MCF 10A (cell line): ENCODE data around the gene NTF4. TPM values are rescaled to one million over a fixed set of nuclear protein-coding genes. Genes with fewer than 3 reads are reported as not detected.
"Not testable (repeated sequence)": the region's sequence is repeated elsewhere in the genome, so short reads cannot be mapped to it uniquely, and the experiment has no call there.

Source experiments
- BruUV-seq: library from RNA; stranded (reverse); fragments of 400-500 nt; replicated peaks from 2 replicates; lab custom pipeline; 2021; lab: Mats Ljungman, UMichigan
- CTCF ChIA-PET: fragments of 300-600 bp; sonication (Branson Sonifier 250); formaldehyde crosslinking; extraction: SDS; loops from one replicate; lab custom pipeline; 2021; ENCODE audit warnings: antibody characterized with exemption, inconsistent platforms; lab: Yijun Ruan, JAX
- POLR2A ChIA-PET: fragments of 300-600, 350-650 bp; sonication (Branson Sonifier 250); formaldehyde crosslinking; extraction: SDS; loops from one replicate; lab custom pipeline; 2020; ENCODE audit warnings: antibody characterized with exemption, inconsistent platforms; lab: Yijun Ruan, JAX
- DNase-seq: peaks from one replicate; pipeline ENCODE4 v3.0.0-alpha.2; 2018; ENCODE audit not compliant: unreplicated experiment
- H3K27ac Mint-ChIP-seq: one replicate; pipeline ENCODE4 v1.8.0; 2022; ENCODE audit warnings: mild to moderate bottlenecking, low read depth, mixed read lengths; ENCODE audit not compliant: unreplicated experiment
- H3K27me3 Mint-ChIP-seq: one replicate; pipeline ENCODE4 v1.8.0; 2022; ENCODE audit warnings: mixed read lengths; ENCODE audit not compliant: insufficient read depth, unreplicated experiment
- H3K36me3 Mint-ChIP-seq: one replicate; pipeline ENCODE4 v1.8.0; 2022; ENCODE audit warnings: mild to moderate bottlenecking, moderate library complexity, mixed read lengths; ENCODE audit not compliant: insufficient read depth, unreplicated experiment
- H3K4me1 Mint-ChIP-seq: one replicate; pipeline ENCODE4 v1.8.0; 2022; ENCODE audit warnings: mixed read lengths; ENCODE audit not compliant: insufficient read depth, unreplicated experiment
- H3K4me3 Mint-ChIP-seq: one replicate; pipeline ENCODE4 v1.8.0; 2022; ENCODE audit warnings: mild to moderate bottlenecking, moderate library complexity, mixed read lengths; ENCODE audit not compliant: unreplicated experiment
- H3K9me3 Mint-ChIP-seq: one replicate; pipeline ENCODE4 v1.8.0; 2022; ENCODE audit warnings: mixed read lengths; ENCODE audit not compliant: unreplicated experiment
- intact Hi-C: fragments of 100-400 bp; cut with micrococcal nuclease; formaldehyde crosslinking; loops from 2 replicates; pipeline ENCODE4 v1.14.1; 2022
- total RNA-seq: library from RNA; stranded (reverse); gene quantifications from 2 replicates; pipeline ENCODE4 v1.2.3, GENCODE V29; 2022
- TF ChIP-seq, protein P1 (sequence below): fragments of 200-600 bp; IDR thresholded peaks from one replicate; pipeline ENCODE4 v1.8.0; 2022; ENCODE audit warnings: antibody characterized with exemption, mild to moderate bottlenecking; ENCODE audit not compliant: unreplicated experiment

Gene NTF4
- total RNA-seq, 1 experiment from 2014 or later, result 7.8 TPM

DNA sequence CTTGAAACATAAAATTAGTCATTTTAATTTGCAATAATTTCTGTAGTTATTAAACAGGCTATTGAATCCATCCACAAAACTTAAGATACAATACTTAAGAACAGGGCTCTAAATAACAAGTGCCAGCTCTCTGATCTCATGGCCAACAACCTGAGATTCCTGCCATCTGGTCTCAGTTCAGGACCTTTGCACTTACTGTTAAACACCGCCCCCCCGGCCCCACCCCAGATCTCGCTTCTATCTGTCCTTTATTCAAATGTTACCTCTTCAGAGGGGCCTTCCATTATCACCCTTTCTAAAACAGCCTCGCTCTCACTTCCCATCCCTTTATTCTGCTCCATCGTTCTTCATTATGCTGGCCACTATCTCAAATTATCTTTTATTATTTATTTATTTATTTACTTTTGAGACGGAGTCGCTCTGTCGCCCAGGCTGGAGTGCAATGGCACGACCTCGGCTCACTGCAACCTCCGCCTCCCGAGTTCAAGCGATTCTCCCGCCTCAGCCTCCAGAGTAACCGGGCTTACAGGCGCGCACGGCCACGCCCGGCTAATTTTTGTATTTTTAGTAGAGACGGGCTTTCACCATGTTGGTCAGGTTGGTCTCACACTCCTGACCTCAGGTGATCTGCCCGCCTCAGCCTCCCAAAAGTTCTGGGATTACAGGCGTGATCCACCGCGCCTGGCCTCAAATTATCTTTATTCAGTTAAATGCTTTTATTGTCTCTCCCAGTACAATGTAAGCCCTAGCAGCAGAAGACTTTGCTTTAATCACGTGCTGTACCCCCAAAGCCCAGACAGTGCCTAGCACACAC lies 19.8 kb upstream of the NTF4 start:
- no peak for DNase-seq
- TF ChIP-seq, protein P1, sequence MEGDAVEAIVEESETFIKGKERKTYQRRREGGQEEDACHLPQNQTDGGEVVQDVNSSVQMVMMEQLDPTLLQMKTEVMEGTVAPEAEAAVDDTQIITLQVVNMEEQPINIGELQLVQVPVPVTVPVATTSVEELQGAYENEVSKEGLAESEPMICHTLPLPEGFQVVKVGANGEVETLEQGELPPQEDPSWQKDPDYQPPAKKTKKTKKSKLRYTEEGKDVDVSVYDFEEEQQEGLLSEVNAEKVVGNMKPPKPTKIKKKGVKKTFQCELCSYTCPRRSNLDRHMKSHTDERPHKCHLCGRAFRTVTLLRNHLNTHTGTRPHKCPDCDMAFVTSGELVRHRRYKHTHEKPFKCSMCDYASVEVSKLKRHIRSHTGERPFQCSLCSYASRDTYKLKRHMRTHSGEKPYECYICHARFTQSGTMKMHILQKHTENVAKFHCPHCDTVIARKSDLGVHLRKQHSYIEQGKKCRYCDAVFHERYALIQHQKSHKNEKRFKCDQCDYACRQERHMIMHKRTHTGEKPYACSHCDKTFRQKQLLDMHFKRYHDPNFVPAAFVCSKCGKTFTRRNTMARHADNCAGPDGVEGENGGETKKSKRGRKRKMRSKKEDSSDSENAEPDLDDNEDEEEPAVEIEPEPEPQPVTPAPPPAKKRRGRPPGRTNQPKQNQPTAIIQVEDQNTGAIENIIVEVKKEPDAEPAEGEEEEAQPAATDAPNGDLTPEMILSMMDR, result no peak
- Mint-ChIP-seq H3K4me1 (peaks cover 17% of the 10 kb centered on the region), H3K27me3 (no peaks in the 10 kb centered on the region), H3K27ac (peak overlapping the region; percentile 95), H3K9me3 (no peaks in the 10 kb centered on the region), H3K36me3 (peaks cover 24% of the 10 kb centered on the region), H3K4me3 (peak overlapping the region; percentile 97)
- CTCF ChIA-PET, result interaction anchor here (1.4 to 2.0 kb wide), 2 partner anchors 10 to 13 kb away, joined by 4 to 8 read pairs; no protein-coding TSS in a partner anchor
- intact Hi-C loops, result no loop called here
- BruUV-seq, result no TSS peak
- POLR2A ChIA-PET, result interaction anchor here (0.7 to 1.0 kb wide), 3 partner anchors 11 to 465 kb away, joined by 3 to 4 read pairs (median 3); partner anchors contain the start of gene SPHK2

DNA sequence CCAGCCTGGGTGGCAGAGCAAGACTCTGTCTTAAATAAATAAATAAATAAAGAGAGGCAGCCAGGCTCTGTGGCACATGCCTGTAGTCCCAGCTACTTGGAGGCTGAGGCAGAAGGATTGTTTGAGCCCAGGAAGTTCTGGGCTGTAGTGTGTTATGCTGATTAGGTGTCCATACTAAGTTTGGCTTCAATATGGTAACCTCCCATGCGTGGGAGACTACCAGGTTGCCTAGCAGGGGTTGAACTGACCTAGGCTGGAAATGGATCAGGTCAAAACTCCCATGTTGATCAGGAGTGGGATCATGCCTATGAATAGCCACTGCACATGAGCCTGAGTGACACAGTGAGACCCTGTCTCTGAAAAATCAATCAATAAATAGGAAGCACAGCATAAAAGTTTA lies 16.7 kb upstream of the NTF4 start:
- intact Hi-C loops, result no loop called here
- DNase-seq, result no peak
- BruUV-seq, result no TSS peak
- no peak overlapping the region for H3K4me3 Mint-ChIP-seq
- no peaks in the 10 kb centered on the region for H3K9me3 Mint-ChIP-seq
- H3K36me3 Mint-ChIP-seq, result peaks cover 7% of the 10 kb centered on the region
- CTCF ChIA-PET, result interaction anchor here (0.6 to 1.1 kb wide), 3 partner anchors 17 to 145 kb away, joined by 3 to 5 read pairs (median 3); no protein-coding TSS in a partner anchor
- no peak overlapping the region for H3K27ac Mint-ChIP-seq
- H3K4me1 Mint-ChIP-seq, result peaks cover 10% of the 10 kb centered on the region
- POLR2A ChIA-PET, result interaction anchor here (1.4 kb wide), 1 partner anchor 10 kb away, joined by 3 read pairs; no protein-coding TSS in a partner anchor
- no peaks in the 10 kb centered on the region for H3K27me3 Mint-ChIP-seq
- TF ChIP-seq, protein P1, result no peak

DNA sequence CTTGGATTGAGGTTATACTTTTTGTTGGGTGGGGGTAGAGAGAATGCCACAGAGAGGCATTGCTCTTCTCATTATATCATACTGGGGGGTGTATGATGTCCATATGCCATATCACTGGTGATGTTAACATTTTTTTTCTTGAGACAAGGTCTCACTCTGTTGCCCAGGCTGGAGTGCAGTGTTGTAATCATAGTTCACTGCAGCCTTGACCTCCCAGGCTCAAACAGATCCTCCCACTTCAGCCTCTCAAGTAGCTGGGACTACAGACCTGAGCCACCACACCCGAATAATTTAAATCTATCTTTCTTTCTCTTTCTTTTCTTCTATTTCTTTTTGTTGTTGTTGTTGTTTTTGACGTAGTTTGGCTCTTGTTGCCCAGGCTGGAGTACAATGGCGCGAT lies 15.8 kb upstream of the NTF4 start:
- Mint-ChIP-seq H3K27ac (no peak overlapping the region), H3K4me1 (peaks cover 14% of the 10 kb centered on the region), H3K9me3 (no peaks in the 10 kb centered on the region), H3K36me3 (peaks cover 4% of the 10 kb centered on the region), H3K4me3 (no peak overlapping the region), H3K27me3 (no peaks in the 10 kb centered on the region)
- ChIA-PET POLR2A (no interaction called here), CTCF (interaction anchor here (0.6 to 1.1 kb wide), 3 partner anchors 18 to 146 kb away, joined by 3 to 5 read pairs (median 3); no protein-coding TSS in a partner anchor)
- no peak for DNase-seq
- intact Hi-C loops, result no loop called here
- TF ChIP-seq, protein P1, result no peak
- BruUV-seq, result no TSS peak

DNA sequence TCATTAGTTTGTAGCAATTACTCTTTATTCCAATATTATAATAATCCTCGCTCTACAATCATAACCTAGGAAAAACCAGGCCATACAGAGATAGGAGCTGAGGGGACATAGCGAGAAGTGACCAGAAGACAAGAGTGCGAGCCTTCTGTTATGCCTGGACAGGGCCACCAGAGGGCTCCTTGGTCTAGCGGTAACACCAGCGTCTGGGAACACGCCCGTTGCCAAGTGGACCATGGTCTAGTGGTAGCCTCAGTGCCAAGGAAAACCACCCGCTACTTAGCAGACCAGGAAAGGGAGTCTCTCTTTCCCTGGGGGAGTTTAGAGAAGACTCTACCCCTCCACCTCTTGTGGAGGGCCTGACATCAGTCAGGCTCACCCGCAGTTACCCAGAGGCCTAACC lies 10.3 kb upstream of the NTF4 start:
- not testable (repeated sequence) for H3K4me3 Mint-ChIP-seq, H3K9me3 Mint-ChIP-seq, H3K27ac Mint-ChIP-seq, BruUV-seq, H3K36me3 Mint-ChIP-seq
- Mint-ChIP-seq H3K4me1 (peaks cover 19% of the 10 kb centered on the region), H3K27me3 (peaks cover 20% of the 10 kb centered on the region)
- intact Hi-C loops, result loop anchor here (1.0 to 2.0 kb wide), 2 partner anchors 76 to 149 kb away; no protein-coding TSS in a partner anchor
- ChIA-PET POLR2A (interaction anchor here (0.7 to 1.1 kb wide), 3 partner anchors 37 to 1381 kb away, joined by 3 to 4 read pairs (median 3); partner anchors contain the start of gene RUVBL2), CTCF (interaction anchor here (0.6 to 2.3 kb wide), 14 partner anchors 9 to 315 kb away, joined by 3 to 11 read pairs (median 4); partner anchors contain the start of genes GYS1 and RUVBL2)
- TF ChIP-seq, protein P1, result peak; percentile 68
- peak; percentile 68 for DNase-seq
